Suprapubic skin (tissue), 4 donors: ENCODE results near the gene TEX38. TPM values are rescaled to one million over a fixed set of nuclear protein-coding genes. Genes with fewer than 3 reads are reported as not detected.
"Not testable (repeated sequence)": the region's sequence is repeated elsewhere in the genome, so short reads cannot be mapped to it uniquely, and the experiment has no call there.

Source experiments
- DNase-seq, 2 donors: peaks; one replicate each; pipeline ENCODE4 v3.0.0-alpha.2; 2019; ENCODE audit warnings: low spot score in 2 of 2
- H3K27ac ChIP-seq: fragments of 200-600 bp; sonication (generic); one replicate; pipeline ENCODE4 v1.5.1; 2019
- H3K27me3 ChIP-seq: fragments of 200-600 bp; sonication (generic); one replicate; pipeline ENCODE4 v1.5.1; 2019
- H3K36me3 ChIP-seq: fragments of 200-600 bp; sonication (generic); one replicate; pipeline ENCODE4 v1.5.1; 2019
- H3K4me1 ChIP-seq: fragments of 200-600 bp; sonication (generic); one replicate; pipeline ENCODE4 v1.5.1; 2019
- H3K4me3 ChIP-seq: fragments of 200-600 bp; sonication (generic); one replicate; pipeline ENCODE4 v1.5.1; 2019; ENCODE audit warnings: mild to moderate bottlenecking
- H3K9me3 ChIP-seq: fragments of 200-600 bp; sonication (generic); one replicate; pipeline ENCODE4 v1.5.1; 2019
- EP300 ChIP-seq: sonication (generic); formaldehyde crosslinking; IDR thresholded peaks from one replicate; pipeline ENCODE4 v1.6.1; 2017; ENCODE audit warnings: antibody characterized with exemption
- POLR2A ChIP-seq, 2 donors: fragments of 450-650 bp; IDR thresholded peaks; one replicate each; pipeline ENCODE4 v1.6.1; 2017; ENCODE audit warnings: antibody characterized with exemption in 2 of 2, mild to moderate bottlenecking in 2 of 2, moderate library complexity in 2 of 2
- POLR2AphosphoS5 ChIP-seq, 3 donors: sonication (generic); formaldehyde crosslinking; IDR thresholded peaks; one replicate each; pipeline ENCODE4 v1.6.1; 2017; ENCODE audit warnings: antibody characterized with exemption in 3 of 3
- WGBS: methylation state at CpG from one replicate; pipeline ENCODE4 v1.1.5; 2018; 5-methylcytosine and 5-hydroxymethylcytosine counted together
- total RNA-seq, 4 donors: library from RNA; depleted of rRNA; stranded (reverse); fragments of >200 nt; gene quantifications; one replicate each; pipeline ENCODE4 v1.1.0, GENCODE V29; 2016
- TF ChIP-seq, protein P1 (sequence below), 2 donors: fragments of 200-600 bp in 1 of 2; fragments of 450-650 bp in 1 of 2; sonication (generic) in 1 of 2; IDR thresholded peaks; one replicate each; pipeline ENCODE4 v1.5.1; 2016 to 2019; ENCODE audit warnings: antibody characterized with exemption in 2 of 2, mild to moderate bottlenecking in 1 of 2, moderate library complexity in 1 of 2

Gene TEX38
- total RNA-seq, 4 donors from 2014 or later, result not detected

DNA sequence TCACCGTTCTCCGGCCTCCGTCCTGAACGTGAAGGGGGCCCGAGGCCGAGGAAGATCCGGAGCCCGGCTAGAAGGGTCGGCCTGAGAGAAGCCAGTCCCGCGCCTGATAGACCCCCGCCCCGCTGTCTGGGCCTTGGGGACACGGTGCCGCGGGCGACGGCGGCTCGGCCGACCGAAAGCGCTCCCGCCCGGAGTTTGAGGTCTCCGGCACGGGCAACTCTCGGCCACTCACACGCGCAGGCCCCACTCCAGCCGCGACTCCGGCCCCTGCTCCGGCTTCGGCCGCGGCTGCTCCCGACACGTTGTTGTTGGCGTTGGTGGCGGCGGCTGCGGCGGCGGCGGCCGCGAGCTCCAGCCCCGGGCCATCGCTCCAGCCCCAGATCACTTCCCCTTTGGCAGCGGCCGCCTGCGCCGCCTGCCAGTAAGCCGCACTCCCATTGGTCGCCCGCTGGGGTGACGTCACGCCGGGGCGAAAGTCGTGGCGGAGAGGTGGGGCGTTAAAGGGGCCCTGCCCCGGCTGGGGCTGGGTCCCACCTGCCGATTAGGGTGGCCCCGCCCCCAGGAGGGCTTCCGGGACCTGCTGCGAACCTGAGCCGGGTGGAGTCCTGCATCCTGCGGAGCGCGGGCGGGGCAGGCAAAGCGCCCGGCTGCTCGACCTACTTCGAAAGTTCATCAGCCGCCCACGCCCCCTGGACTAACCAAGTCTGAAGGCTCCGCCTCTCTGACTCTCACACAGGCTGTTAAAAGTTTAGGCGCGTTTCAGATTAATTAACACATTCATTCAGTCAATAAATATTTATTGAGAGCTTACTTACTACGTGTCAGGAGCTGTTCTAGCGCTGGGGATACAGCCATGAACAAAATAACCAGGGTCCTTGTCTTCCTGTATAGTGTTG is 47.3 kb downstream of the TEX38 start, which contains the start of gene EFCAB14:
Gene EFCAB14, minus strand, starts transcription at position 388 of the 896 bp plus-strand sequence. CDS start 1,027 bp downstream, outside the sequence.
- TF ChIP-seq POLR2A (IDR thresholded peaks at IDR 0.05) (peak in 1 of 2 donors; percentile 58), POLR2AphosphoS5 (IDR thresholded peaks at IDR 0.05) (peak in 2 of 3 donors; percentile 26 to 50), EP300 (no peak)
- TF ChIP-seq, protein P1, sequence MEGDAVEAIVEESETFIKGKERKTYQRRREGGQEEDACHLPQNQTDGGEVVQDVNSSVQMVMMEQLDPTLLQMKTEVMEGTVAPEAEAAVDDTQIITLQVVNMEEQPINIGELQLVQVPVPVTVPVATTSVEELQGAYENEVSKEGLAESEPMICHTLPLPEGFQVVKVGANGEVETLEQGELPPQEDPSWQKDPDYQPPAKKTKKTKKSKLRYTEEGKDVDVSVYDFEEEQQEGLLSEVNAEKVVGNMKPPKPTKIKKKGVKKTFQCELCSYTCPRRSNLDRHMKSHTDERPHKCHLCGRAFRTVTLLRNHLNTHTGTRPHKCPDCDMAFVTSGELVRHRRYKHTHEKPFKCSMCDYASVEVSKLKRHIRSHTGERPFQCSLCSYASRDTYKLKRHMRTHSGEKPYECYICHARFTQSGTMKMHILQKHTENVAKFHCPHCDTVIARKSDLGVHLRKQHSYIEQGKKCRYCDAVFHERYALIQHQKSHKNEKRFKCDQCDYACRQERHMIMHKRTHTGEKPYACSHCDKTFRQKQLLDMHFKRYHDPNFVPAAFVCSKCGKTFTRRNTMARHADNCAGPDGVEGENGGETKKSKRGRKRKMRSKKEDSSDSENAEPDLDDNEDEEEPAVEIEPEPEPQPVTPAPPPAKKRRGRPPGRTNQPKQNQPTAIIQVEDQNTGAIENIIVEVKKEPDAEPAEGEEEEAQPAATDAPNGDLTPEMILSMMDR (IDR thresholded peaks at IDR 0.05), result no peak
- H3K36me3 ChIP-seq, result peaks cover 15% of the 10 kb centered on the region

DNA sequence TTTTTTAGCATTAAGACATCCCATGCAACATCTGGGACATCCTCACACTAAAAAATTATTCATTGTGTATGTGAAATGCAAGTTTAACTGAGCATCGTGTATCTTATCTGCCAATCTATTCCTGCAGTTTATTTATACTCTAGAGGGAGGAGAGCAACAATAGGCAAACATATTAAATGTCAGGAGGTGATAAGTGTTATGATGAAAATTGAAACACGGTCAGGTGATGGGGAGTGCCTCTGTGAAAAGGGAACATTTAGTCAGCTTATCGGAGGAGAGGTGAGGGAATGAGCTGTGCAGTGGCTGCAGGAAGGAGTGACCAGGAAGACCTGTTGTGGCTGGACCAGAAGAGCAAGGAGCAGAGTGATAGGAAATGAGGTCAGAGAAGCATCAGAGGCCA is 48.0 kb downstream of the TEX38 start:
- H3K4me3 ChIP-seq, result peak overlapping the region; percentile 99
- TF ChIP-seq, protein P1 (IDR thresholded peaks at IDR 0.05), result no peak
- TF ChIP-seq EP300 (no peak), POLR2A (IDR thresholded peaks at IDR 0.05) (no peak), POLR2AphosphoS5 (IDR thresholded peaks at IDR 0.05) (no peak)
- peaks cover 41% of the 10 kb centered on the region for H3K4me1 ChIP-seq
- no peaks in the 10 kb centered on the region for H3K9me3 ChIP-seq
- DNase-seq, result no peak
- H3K36me3 ChIP-seq, result peaks cover 10% of the 10 kb centered on the region
- H3K27ac ChIP-seq, result peak overlapping the region; percentile 90
- 18% methylated on average over 3 of the region's 3 CpGs for WGBS
- no peaks in the 10 kb centered on the region for H3K27me3 ChIP-seq

More for the DNA sequence above, 47.3 kb downstream of the TEX38 start, which contains the start of gene EFCAB14:
- peak within 1 kb of the TSS; percentile 99 for H3K4me3 ChIP-seq
- peak within 1 kb of the TSS; percentile 90 for H3K27ac ChIP-seq
- peaks cover 40% of the 10 kb centered on the region for H3K4me1 ChIP-seq
- H3K9me3 ChIP-seq, result no peaks in the 10 kb centered on the region
- WGBS, result 0% methylated on average over 42 of the region's 85 CpGs
- no peaks in the 10 kb centered on the region for H3K27me3 ChIP-seq
- DNase-seq, result peak; percentile 97

DNA sequence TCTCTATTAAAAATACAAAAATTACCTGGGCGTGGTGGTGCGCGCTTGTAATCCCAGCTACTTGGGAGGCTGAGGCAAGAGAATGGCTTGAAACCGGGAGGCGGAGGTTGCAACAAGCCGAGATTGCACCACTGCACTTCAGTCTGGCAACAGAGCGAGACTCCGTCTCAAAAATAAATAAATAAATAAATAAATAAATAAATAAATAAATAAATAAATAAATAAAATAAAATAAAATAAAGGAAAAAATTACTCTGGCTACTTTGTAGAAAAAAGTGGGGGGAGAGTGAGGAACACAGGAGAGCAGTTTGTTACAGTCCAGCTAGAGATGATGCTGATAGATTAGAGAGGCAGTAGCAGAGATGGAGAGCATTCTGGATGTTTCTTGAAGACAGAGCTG is 48.7 kb downstream of the TEX38 start:
- H3K9me3 ChIP-seq, H3K4me3 ChIP-seq, H3K36me3 ChIP-seq, H3K27me3 ChIP-seq, H3K27ac ChIP-seq, DNase-seq: not testable (repeated sequence)
- peaks cover 40% of the 10 kb centered on the region for H3K4me1 ChIP-seq
- 90% methylated on average over 8 of the region's 8 CpGs for WGBS

DNA sequence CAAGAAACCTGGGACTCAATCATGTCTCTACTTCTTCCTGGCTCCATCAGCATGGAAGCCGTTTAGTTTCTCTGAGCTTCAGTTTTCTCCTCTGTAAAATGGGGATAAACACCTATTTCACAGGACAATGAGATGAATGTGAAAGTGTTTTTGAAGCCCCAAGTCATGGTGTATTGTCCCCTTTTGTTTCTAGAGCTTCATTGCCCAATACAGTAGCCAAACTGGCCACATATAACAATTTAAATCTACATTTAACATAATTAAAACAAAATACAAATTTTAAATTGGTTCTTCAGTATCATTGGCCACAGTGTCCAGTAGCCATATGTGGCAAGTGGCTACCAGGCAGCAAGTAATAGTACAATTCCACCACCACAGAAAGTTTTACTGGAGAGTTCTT is 49.5 kb downstream of the TEX38 start:
- H3K4me1 ChIP-seq, result peaks cover 35% of the 10 kb centered on the region
- no peak for DNase-seq
- TF ChIP-seq, protein P1 (IDR thresholded peaks at IDR 0.05), result no peak
- TF ChIP-seq POLR2AphosphoS5 (IDR thresholded peaks at IDR 0.05), result no peak
- TF ChIP-seq POLR2A (IDR thresholded peaks at IDR 0.05), result no peak
- TF ChIP-seq EP300, result no peak
- no peaks in the 10 kb centered on the region for H3K27me3 ChIP-seq
- H3K27ac ChIP-seq, result no peak overlapping the region
- no peaks in the 10 kb centered on the region for H3K36me3 ChIP-seq
- WGBS, result 81% methylated on average over 1 of the region's 1 CpG
- no peaks in the 10 kb centered on the region for H3K9me3 ChIP-seq
- no peak overlapping the region for H3K4me3 ChIP-seq

DNA sequence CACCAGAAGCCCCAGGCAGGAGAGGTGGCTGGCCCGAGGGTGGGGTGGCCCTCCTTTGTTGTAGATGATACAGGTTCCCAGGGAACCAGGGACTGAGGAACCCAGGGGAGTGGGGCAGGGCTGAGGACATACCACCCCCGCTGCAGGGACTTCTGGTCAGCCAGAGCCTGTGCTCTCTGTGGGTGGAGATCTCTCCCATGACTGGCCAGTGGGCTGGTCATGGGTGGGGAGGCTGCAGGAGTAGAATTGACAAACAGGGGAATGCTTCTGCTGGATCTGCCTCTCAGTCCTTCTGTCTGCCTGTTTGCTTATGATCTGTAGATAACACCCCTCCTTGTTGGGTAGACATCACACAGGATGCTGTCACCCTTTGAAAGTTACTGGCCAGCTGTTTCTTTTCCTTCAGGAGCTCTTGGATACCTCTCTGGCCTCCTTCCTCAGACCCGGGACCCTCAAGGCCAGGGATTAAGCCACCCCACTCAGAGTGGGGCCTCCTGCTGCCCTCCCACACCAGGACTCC is 50.1 kb downstream of the TEX38 start:
- Histone ChIP-seq H3K27me3 (no peaks in the 10 kb centered on the region), H3K9me3 (no peaks in the 10 kb centered on the region), H3K36me3 (no peaks in the 10 kb centered on the region), H3K27ac (no peak overlapping the region), H3K4me3 (no peak overlapping the region), H3K4me1 (peaks cover 30% of the 10 kb centered on the region)
- WGBS, result 70% methylated on average over 2 of the region's 3 CpGs
- no peak for DNase-seq
- TF ChIP-seq EP300 (no peak), POLR2AphosphoS5 (IDR thresholded peaks at IDR 0.05) (no peak), POLR2A (IDR thresholded peaks at IDR 0.05) (no peak)
- TF ChIP-seq, protein P1 (IDR thresholded peaks at IDR 0.05), result no peak

Other genes with a start within 250 kb of the TEX38 start
- gene DMBX1, start 182.0 kb upstream of the TEX38 start, total RNA-seq, result under 1 TPM in 3 of 4 donors, not detected in 1; 0.25 to 0.55 (median 0.30) TPM
- not detected for gene KNCN, start 120.2 kb upstream of the TEX38 start, total RNA-seq
- gene MKNK1, start 67.6 kb upstream of the TEX38 start, total RNA-seq, result 10 to 100 TPM; 15.8 to 39.1 (median 27.4) TPM
- 10 to 100 TPM in 3 of 4 donors, 1 to 10 TPM in 1; 8.0 to 14.1 (median 11.6) TPM for gene MOB3C, start 55.0 kb upstream of the TEX38 start, total RNA-seq
- gene ATPAF1, start 3.5 kb upstream of the TEX38 start, total RNA-seq, result 10 to 100 TPM; 29.0 to 43.6 (median 30.9) TPM
- 100 to 1,000 TPM in 3 of 4 donors, 10 to 100 TPM in 1; 87.9 to 136 (median 121) TPM for gene EFCAB14, start 47.3 kb downstream of the TEX38 start, total RNA-seq
- 100 to 1,000 TPM in 2 of 4 donors, 10 to 100 TPM in 2; 61.8 to 116 (median 88.6) TPM for gene CYP4B1, start 127.2 kb downstream of the TEX38 start, total RNA-seq